Measurements from ENCODE around the gene SPIRE2. TPM values are rescaled to one million over a fixed set of nuclear protein-coding genes. Genes with fewer than 3 reads are reported as not detected.

SPIRE2 gene
- total and polyA plus RNA-seq, 2 donors (not counting 1 experiment from before 2014, with no cell fraction given), result 0.59 to 3.8 TPM

- no peaks in the 10 kb centered on the region for H3K79me2 ChIP-seq (ENCODE audit: control insufficient read depth, insufficient read depth, low read length)
- no peak overlapping the region for H3K9ac ChIP-seq (ENCODE audit: insufficient read depth, low read length)
- peaks cover 45% of the 10 kb centered on the region for H3K36me3 ChIP-seq (ENCODE audit: control insufficient read depth, insufficient read depth, low read length)
- no peaks in the 10 kb centered on the region for H3K4me1 ChIP-seq (ENCODE audit: control insufficient read depth, extremely low read depth, insufficient read depth, low read length)
- no peak overlapping the region for H3K27ac ChIP-seq (ENCODE audit: insufficient read depth, low read length)
- no peaks in the 10 kb centered on the region for H4K20me1 ChIP-seq (ENCODE audit: control insufficient read depth, extremely low read depth, insufficient read depth, low read length)
- no peaks in the 10 kb centered on the region for H3K9me3 ChIP-seq (ENCODE audit: control insufficient read depth, insufficient read depth, low read depth, low read length)
- H3K27me3 ChIP-seq (ENCODE audit: control insufficient read depth, insufficient read depth, low read length), result no peaks in the 10 kb centered on the region
- no peak overlapping the region for H2AFZ ChIP-seq (ENCODE audit: low read length)
- H3K4me3 ChIP-seq (replicated peaks in 1 of 4; ENCODE audit: control extremely low read depth in 1 of 4, insufficient read depth in 1 of 4, low read depth in 3 of 4, low read length in 4 of 4), result no peak overlapping the region
- no peak for TF ChIP-seq EZH2 (IDR thresholded peaks at IDR 0.05; ENCODE audit: low read length, missing control alignments)
- TF ChIP-seq, protein P1, sequence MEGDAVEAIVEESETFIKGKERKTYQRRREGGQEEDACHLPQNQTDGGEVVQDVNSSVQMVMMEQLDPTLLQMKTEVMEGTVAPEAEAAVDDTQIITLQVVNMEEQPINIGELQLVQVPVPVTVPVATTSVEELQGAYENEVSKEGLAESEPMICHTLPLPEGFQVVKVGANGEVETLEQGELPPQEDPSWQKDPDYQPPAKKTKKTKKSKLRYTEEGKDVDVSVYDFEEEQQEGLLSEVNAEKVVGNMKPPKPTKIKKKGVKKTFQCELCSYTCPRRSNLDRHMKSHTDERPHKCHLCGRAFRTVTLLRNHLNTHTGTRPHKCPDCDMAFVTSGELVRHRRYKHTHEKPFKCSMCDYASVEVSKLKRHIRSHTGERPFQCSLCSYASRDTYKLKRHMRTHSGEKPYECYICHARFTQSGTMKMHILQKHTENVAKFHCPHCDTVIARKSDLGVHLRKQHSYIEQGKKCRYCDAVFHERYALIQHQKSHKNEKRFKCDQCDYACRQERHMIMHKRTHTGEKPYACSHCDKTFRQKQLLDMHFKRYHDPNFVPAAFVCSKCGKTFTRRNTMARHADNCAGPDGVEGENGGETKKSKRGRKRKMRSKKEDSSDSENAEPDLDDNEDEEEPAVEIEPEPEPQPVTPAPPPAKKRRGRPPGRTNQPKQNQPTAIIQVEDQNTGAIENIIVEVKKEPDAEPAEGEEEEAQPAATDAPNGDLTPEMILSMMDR (conservative IDR thresholded peaks at IDR 0.05 in 1 of 2, IDR thresholded peaks at IDR 0.05 in 1 of 2; ENCODE audit: low read depth in 1 of 2, low read length in 2 of 2), result no peak
- H3K4me2 ChIP-seq (ENCODE audit: extremely low read depth, insufficient read depth, low read length), result no peak overlapping the region
- no peak for DNase-seq (ENCODE audit: low read depth in 2 of 2)
Measured at GRCh38 chr16:89902980-89903379, 74.7 kb downstream of the SPIRE2 start.

GRCh38 chr16:89903908-89904515 lies 75.7 kb downstream of the SPIRE2 start:
- no peak for DNase-seq (ENCODE audit: low read depth in 2 of 2)
- TF ChIP-seq, protein P1 (conservative IDR thresholded peaks at IDR 0.05 in 1 of 2, IDR thresholded peaks at IDR 0.05 in 1 of 2; ENCODE audit: low read depth in 1 of 2, low read length in 2 of 2), result no peak
- no peak for TF ChIP-seq EZH2 (IDR thresholded peaks at IDR 0.05; ENCODE audit: low read length, missing control alignments)
- no peaks in the 10 kb centered on the region for H4K20me1 ChIP-seq (ENCODE audit: control insufficient read depth, extremely low read depth, insufficient read depth, low read length)
- H3K36me3 ChIP-seq (ENCODE audit: control insufficient read depth, insufficient read depth, low read length), result peaks cover 43% of the 10 kb centered on the region
- no peaks in the 10 kb centered on the region for H3K27me3 ChIP-seq (ENCODE audit: control insufficient read depth, insufficient read depth, low read length)
- H3K4me3 ChIP-seq (replicated peaks in 1 of 4; ENCODE audit: control extremely low read depth in 1 of 4, insufficient read depth in 1 of 4, low read depth in 3 of 4, low read length in 4 of 4), result no peak overlapping the region
- H3K27ac ChIP-seq (ENCODE audit: insufficient read depth, low read length), result no peak overlapping the region
- H3K9ac ChIP-seq (ENCODE audit: insufficient read depth, low read length), result no peak overlapping the region
- no peak overlapping the region for H3K4me2 ChIP-seq (ENCODE audit: extremely low read depth, insufficient read depth, low read length)
- H2AFZ ChIP-seq (ENCODE audit: low read length), result no peak overlapping the region
- no peaks in the 10 kb centered on the region for H3K4me1 ChIP-seq (ENCODE audit: control insufficient read depth, extremely low read depth, insufficient read depth, low read length)
- H3K79me2 ChIP-seq (ENCODE audit: control insufficient read depth, insufficient read depth, low read length), result no peaks in the 10 kb centered on the region
- no peaks in the 10 kb centered on the region for H3K9me3 ChIP-seq (ENCODE audit: control insufficient read depth, insufficient read depth, low read depth, low read length)

DNA sequence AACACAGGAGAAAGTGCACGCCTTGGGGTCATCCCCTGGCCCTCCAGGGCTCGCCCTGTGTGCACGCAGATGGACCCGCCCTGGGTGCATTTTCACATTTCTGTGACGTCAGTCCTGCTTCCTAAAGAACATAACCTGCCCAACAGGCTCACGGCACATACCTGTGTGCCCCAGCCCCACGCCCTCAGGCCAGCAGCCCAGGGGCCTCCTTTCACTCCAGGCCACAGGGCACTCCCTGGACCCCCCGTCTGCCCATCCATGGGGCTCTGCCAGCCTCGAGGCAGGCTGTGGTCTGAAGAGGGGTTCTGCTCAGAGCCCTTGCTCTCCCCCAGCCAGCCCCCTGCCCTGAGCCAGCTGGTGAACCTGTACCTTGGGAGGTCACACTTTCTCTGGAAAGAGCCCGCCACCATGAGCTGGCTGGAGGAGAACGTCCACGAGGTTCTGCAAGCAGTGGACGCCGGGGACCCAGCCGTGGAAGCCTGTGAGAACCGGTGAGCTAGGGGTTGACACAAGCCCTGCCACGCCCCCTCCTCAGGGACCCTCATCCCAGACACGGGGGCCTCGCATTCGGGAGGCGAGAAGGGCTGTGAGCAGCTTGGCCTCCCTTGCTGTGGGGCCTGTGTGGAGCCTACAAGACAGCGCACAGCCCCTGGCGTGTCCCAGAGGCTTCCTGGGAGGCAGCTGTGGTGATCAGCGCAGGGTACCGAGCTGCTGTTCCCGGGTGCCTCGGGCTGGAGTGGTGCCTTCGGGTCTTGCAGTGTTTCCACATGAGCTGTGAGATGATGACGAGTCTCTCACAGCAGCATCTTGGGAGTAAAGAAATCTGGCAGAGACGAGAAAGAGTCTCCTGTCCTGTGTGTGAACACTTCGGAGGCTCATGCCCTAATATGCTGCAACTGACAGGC lies 76.6 kb downstream of the SPIRE2 start:
- H3K79me2 ChIP-seq (ENCODE audit: control insufficient read depth, insufficient read depth, low read length), result no peaks in the 10 kb centered on the region
- no peaks in the 10 kb centered on the region for H3K27me3 ChIP-seq (ENCODE audit: control insufficient read depth, insufficient read depth, low read length)
- DNase-seq (ENCODE audit: low read depth in 2 of 2), result no peak
- no peak overlapping the region for H2AFZ ChIP-seq (ENCODE audit: low read length)
- H3K36me3 ChIP-seq (ENCODE audit: control insufficient read depth, insufficient read depth, low read length), result peaks cover 44% of the 10 kb centered on the region
- no peaks in the 10 kb centered on the region for H4K20me1 ChIP-seq (ENCODE audit: control insufficient read depth, extremely low read depth, insufficient read depth, low read length)
- H3K27ac ChIP-seq (ENCODE audit: insufficient read depth, low read length), result no peak overlapping the region
- H3K4me3 ChIP-seq (replicated peaks in 1 of 4; ENCODE audit: control extremely low read depth in 1 of 4, insufficient read depth in 1 of 4, low read depth in 3 of 4, low read length in 4 of 4), result no peak overlapping the region
- no peak overlapping the region for H3K9ac ChIP-seq (ENCODE audit: insufficient read depth, low read length)
- TF ChIP-seq, protein P1 (conservative IDR thresholded peaks at IDR 0.05 in 1 of 2, IDR thresholded peaks at IDR 0.05 in 1 of 2; ENCODE audit: low read depth in 1 of 2, low read length in 2 of 2), result no peak
- TF ChIP-seq EZH2 (IDR thresholded peaks at IDR 0.05; ENCODE audit: low read length, missing control alignments), result no peak
- H3K9me3 ChIP-seq (ENCODE audit: control insufficient read depth, insufficient read depth, low read depth, low read length), result no peaks in the 10 kb centered on the region
- H3K4me2 ChIP-seq (ENCODE audit: extremely low read depth, insufficient read depth, low read length), result no peak overlapping the region
- peaks cover under 1% of the 10 kb centered on the region for H3K4me1 ChIP-seq (ENCODE audit: control insufficient read depth, extremely low read depth, insufficient read depth, low read length)

All from fibroblast of lung (primary cell).